Measurements from ENCODE around the gene CCDC40. TPM values are rescaled to one million over a fixed set of nuclear protein-coding genes. Genes with fewer than 3 reads are reported as not detected.

CCDC40 gene
- total RNA-seq, 1 donor from 2014 or later: 29.6 TPM

GRCh38 chr17:80024206-80024972 lies 12.1 kb upstream of the CCDC40 start:
- no peak for DNase-seq (ENCODE audit: extremely low spot score, unreplicated experiment)
- Mint-ChIP-seq H3K4me1 (ENCODE audit: unreplicated experiment) (peaks cover 17% of the 10 kb centered on the region), H3K27me3 (no peaks in the 10 kb centered on the region), H3K9me3 (no peaks in the 10 kb centered on the region), H3K4me3 (no peak overlapping the region), H3K36me3 (peaks cover 5% of the 10 kb centered on the region), H3K27ac (no peak overlapping the region)
- TF ChIP-seq, protein P1, sequence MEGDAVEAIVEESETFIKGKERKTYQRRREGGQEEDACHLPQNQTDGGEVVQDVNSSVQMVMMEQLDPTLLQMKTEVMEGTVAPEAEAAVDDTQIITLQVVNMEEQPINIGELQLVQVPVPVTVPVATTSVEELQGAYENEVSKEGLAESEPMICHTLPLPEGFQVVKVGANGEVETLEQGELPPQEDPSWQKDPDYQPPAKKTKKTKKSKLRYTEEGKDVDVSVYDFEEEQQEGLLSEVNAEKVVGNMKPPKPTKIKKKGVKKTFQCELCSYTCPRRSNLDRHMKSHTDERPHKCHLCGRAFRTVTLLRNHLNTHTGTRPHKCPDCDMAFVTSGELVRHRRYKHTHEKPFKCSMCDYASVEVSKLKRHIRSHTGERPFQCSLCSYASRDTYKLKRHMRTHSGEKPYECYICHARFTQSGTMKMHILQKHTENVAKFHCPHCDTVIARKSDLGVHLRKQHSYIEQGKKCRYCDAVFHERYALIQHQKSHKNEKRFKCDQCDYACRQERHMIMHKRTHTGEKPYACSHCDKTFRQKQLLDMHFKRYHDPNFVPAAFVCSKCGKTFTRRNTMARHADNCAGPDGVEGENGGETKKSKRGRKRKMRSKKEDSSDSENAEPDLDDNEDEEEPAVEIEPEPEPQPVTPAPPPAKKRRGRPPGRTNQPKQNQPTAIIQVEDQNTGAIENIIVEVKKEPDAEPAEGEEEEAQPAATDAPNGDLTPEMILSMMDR (conservative IDR thresholded peaks at IDR 0.05): no peak

DNA sequence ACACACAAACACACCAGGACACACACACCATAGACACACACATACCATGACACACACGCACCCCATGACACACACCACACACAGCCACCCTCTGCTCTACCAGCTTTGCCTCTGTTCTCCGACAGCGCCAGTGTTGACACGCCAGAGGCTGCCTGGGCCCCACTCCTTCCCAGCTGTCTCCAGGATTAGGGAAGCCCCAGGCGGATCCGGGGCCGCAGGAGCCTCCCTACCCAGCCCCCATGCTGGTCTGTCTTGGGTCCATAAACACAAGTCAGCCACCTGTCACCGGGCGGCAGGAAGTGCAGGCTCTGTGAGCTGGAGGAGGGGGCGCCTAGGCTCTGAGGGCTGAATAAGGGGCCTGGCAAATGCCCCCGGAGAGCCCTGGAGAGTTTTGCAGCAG lies 11.3 kb upstream of the CCDC40 start:
- H3K27ac Mint-ChIP-seq: no peak overlapping the region
- H3K36me3 Mint-ChIP-seq: peaks cover 12% of the 10 kb centered on the region
- DNase-seq (ENCODE audit: extremely low spot score, unreplicated experiment): no peak
- TF ChIP-seq, protein P1 (conservative IDR thresholded peaks at IDR 0.05): no peak
- H3K9me3 Mint-ChIP-seq: peaks cover 4% of the 10 kb centered on the region
- H3K4me3 Mint-ChIP-seq: no peak overlapping the region
- H3K4me1 Mint-ChIP-seq (ENCODE audit: unreplicated experiment): peaks cover 25% of the 10 kb centered on the region
- H3K27me3 Mint-ChIP-seq: no peaks in the 10 kb centered on the region

DNA sequence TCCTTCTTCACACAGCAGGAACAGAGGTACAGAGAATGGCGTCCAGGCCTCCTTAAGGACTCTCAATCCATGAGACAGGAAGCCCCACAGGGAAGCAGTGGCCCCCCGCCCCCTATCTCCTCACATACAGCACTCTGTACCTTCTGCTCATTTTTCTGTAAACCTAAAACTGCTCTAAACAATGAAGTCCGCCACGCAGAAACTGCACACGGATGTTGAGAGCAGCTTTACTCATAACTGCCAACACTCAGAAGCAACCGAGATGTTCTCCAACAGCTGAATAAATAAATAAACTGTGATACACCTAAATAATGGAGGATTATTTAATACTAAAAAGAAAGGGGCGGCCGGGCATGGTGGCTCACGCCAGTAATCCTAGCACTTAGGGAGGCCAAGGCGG lies 10.6 kb upstream of the CCDC40 start:
- peaks cover 12% of the 10 kb centered on the region for H3K36me3 Mint-ChIP-seq
- peaks cover 4% of the 10 kb centered on the region for H3K9me3 Mint-ChIP-seq
- no peak for DNase-seq (ENCODE audit: extremely low spot score, unreplicated experiment)
- H3K4me1 Mint-ChIP-seq (ENCODE audit: unreplicated experiment): peaks cover 25% of the 10 kb centered on the region
- TF ChIP-seq, protein P1 (conservative IDR thresholded peaks at IDR 0.05): no peak
- no peak overlapping the region for H3K4me3 Mint-ChIP-seq
- H3K27me3 Mint-ChIP-seq: no peaks in the 10 kb centered on the region
- H3K27ac Mint-ChIP-seq: no peak overlapping the region

DNA sequence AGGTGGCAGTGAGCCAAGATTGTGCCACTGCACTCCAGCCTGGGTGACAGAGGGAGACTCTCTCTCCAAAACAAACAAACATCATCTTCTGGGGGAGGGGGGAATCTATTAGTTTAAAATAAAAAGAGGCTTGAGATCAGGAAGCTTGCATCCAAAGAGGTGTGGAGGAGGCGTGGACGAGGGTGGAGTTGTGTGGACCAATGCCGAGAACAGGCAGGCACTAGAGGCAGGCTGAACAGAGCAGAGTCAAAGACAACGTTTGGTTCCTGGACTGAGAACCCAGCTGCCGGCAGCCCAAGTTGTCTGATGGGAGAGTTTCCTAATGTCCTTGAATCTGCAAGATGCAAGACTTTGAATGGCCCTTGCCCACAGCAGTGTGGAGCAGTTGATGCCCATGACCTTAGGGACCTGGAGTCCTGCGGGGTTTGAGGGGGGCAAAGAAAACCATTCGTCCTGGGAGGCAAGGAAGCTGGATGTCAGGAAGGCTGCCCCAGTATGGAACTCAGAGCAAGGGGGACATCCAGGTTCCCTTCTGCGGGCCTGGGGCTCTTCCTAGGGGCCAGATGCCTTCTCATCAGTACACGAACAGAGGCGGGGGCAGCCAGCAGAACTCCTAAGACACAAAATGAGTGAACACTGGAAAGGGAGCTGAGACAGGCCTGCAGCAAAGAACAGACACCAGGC lies 9.9 kb upstream of the CCDC40 start:
- Mint-ChIP-seq H3K27me3 (no peaks in the 10 kb centered on the region), H3K36me3 (peaks cover 10% of the 10 kb centered on the region), H3K4me3 (no peak overlapping the region), H3K9me3 (peaks cover 4% of the 10 kb centered on the region), H3K27ac (no peak overlapping the region), H3K4me1 (ENCODE audit: unreplicated experiment) (peaks cover 27% of the 10 kb centered on the region)
- DNase-seq (ENCODE audit: extremely low spot score, unreplicated experiment): no peak
- TF ChIP-seq, protein P1 (conservative IDR thresholded peaks at IDR 0.05): no peak

DNA sequence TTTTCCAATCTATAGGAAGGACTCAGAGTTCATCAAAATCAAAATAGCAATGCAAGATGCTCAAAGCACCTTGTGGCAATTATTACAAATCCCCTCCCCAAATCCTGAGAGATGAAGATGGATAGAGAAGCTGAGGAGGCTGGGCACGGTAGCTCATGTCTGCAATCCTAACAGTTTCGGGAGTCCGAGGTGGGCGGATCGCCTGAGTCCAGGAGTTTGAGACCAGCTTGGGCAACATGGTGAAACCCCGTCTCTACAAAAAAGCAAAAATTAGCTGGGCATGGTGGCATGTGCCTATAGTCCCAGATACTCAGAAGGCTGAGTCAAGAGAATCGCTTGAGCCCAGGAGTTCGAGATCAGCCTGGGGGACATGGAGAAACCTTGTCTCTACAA lies 9.4 kb upstream of the CCDC40 start:
- Mint-ChIP-seq H3K27me3 (no peaks in the 10 kb centered on the region), H3K36me3 (peaks cover 7% of the 10 kb centered on the region), H3K4me1 (ENCODE audit: unreplicated experiment) (peaks cover 32% of the 10 kb centered on the region), H3K4me3 (no peak overlapping the region), H3K27ac (no peak overlapping the region), H3K9me3 (peaks cover 4% of the 10 kb centered on the region)
- TF ChIP-seq, protein P1 (conservative IDR thresholded peaks at IDR 0.05): no peak
- DNase-seq (ENCODE audit: extremely low spot score, unreplicated experiment): no peak

All from type B pancreatic cell (in vitro differentiated cells).